K562 (cell line): ENCODE data around the gene BCAR3. TPM values are rescaled to one million over a fixed set of nuclear protein-coding genes. Genes with fewer than 3 reads are reported as not detected.

Experiments used
- ATAC-seq: fragments of 200-7000 bp; cut with Tn5 transposase; 3 replicates; pipeline ENCODE4 v1.9.1; 2020; ENCODE audit warnings: moderate library complexity
- BruUV-seq: library from RNA; stranded (reverse); fragments of 400-500 nt; replicated peaks from 2 replicates; lab custom pipeline; 2021; lab: Mats Ljungman, UMichigan
- CTCF ChIA-PET: fragments of 300-600 bp; formaldehyde crosslinking; extraction: SDS; loops from one replicate; lab custom pipeline; 2021; ENCODE audit warnings: low intra/inter-chr PET ratio; lab: Yijun Ruan, JAX
- POLR2A ChIA-PET: fragments of 300-600, 350-650 bp; sonication (Branson Sonifier 250); formaldehyde crosslinking; extraction: SDS; loops from one replicate; lab custom pipeline; 2021; ENCODE audit warnings: antibody characterized with exemption, inconsistent platforms; lab: Yijun Ruan, JAX
- DNase-seq, 4 experiments: peaks; one replicate each; pipeline versions ENCODE4 v3.0.0 to v3.0.0-alpha.2; 2011 to 2018; ENCODE audit warnings: low spot score in 3 of 4, mixed read lengths in 3 of 4; ENCODE audit errors: extremely low read depth in 1 of 4
- FAIRE-seq: peaks from 2 replicates; lab custom pipeline; 2011; peaks lifted over from hg19 to GRCh38; lab: Jason Lieb, UNC
- H2AFZ ChIP-seq: 2 replicates; pipeline ENCODE4 v1.6.0; 2011; ENCODE audit warnings: low read depth, low read length, control low read depth, inconsistent platforms
- H3K27ac ChIP-seq: fragments of 200-600 bp; 3 replicates; pipeline ENCODE4 v1.8.0; 2011; ENCODE audit warnings: low read depth, mild to moderate bottlenecking, control low read depth, inconsistent platforms, low read length, moderate library complexity, mixed read lengths; ENCODE audit errors: extremely low read depth
- H3K27me3 ChIP-seq, 2 experiments: fragments of 300-600 bp in 1 of 2; 2 replicates in 1 of 2; 3 replicates in 1 of 2; pipeline versions ENCODE4 v1.6.0 to v1.8.0; 2011; ENCODE audit warnings: inconsistent platforms in 2 of 2, low read length in 2 of 2, mild to moderate bottlenecking in 1 of 2, mixed read lengths in 1 of 2, moderate library complexity in 1 of 2; ENCODE audit not compliant: control insufficient read depth in 2 of 2, insufficient read depth in 2 of 2
- H3K36me3 ChIP-seq: fragments of 300-600 bp; 3 replicates; pipeline ENCODE4 v1.8.0; 2011; ENCODE audit warnings: mild to moderate bottlenecking, low read length, inconsistent platforms; ENCODE audit not compliant: control insufficient read depth, insufficient read depth
- H3K4me1 ChIP-seq, 2 experiments: fragments of 200-600 bp in 1 of 2; replicated peaks in 1 of 2; 2 replicates in 1 of 2; 3 replicates in 1 of 2; pipeline versions ENCODE4 v1.5.1 to v1.8.0; 2011; ENCODE audit warnings: inconsistent platforms in 2 of 2, low read length in 2 of 2, mild to moderate bottlenecking in 1 of 2, mixed read lengths in 1 of 2, moderate library complexity in 1 of 2; ENCODE audit not compliant: control insufficient read depth in 2 of 2, insufficient read depth in 2 of 2
- H3K4me2 ChIP-seq: 2 replicates; pipeline ENCODE4 v1.6.1; 2011; ENCODE audit warnings: low read length, control low read depth, inconsistent platforms, mixed read lengths; ENCODE audit not compliant: insufficient read depth
- H3K4me3 ChIP-seq: fragments of 200-600 bp; sonication (generic), shearing (Covaris generic); 2 replicates; pipeline ENCODE4 v1.5.1; 2016; ENCODE audit warnings: control low read depth, inconsistent platforms
- H3K79me2 ChIP-seq: fragments of 200-600 bp; 3 replicates; pipeline ENCODE4 v1.8.0; 2011; ENCODE audit warnings: low read length, inconsistent platforms; ENCODE audit not compliant: control insufficient read depth, insufficient read depth
- H3K9ac ChIP-seq, 2 experiments: 2 replicates each; pipeline versions ENCODE4 v1.6.0 to v1.6.1; 2011; ENCODE audit warnings: low read depth in 2 of 2, low read length in 2 of 2, control low read depth in 1 of 2, inconsistent platforms in 1 of 2, mild to moderate bottlenecking in 1 of 2, mixed read lengths in 1 of 2; ENCODE audit not compliant: insufficient read depth in 1 of 2
- H3K9me1 ChIP-seq: one replicate; pipeline ENCODE4 v1.6.0; 2011; ENCODE audit warnings: inconsistent platforms, mild to moderate bottlenecking, low read length, moderate library complexity; ENCODE audit not compliant: control insufficient read depth, insufficient read depth
- H3K9me3 ChIP-seq: replicated peaks from 2 replicates; pipeline ENCODE4 v1.5.1; 2011; ENCODE audit warnings: low read depth, low read length, inconsistent platforms; ENCODE audit not compliant: control insufficient read depth, insufficient read depth
- H4K20me1 ChIP-seq: replicated peaks from 2 replicates; pipeline ENCODE4 v1.6.1; 2011; ENCODE audit warnings: low read length, inconsistent platforms, mixed read lengths; ENCODE audit not compliant: control insufficient read depth, insufficient read depth
- CBX8 ChIP-seq: fragments of 200-600 bp; sonication (generic); IDR thresholded peaks from 2 replicates; pipeline ENCODE4 v1.6.1; 2012; ENCODE audit warnings: borderline replicate concordance, mixed run types, low read depth, mild to moderate bottlenecking, moderate library complexity, mixed read lengths, low read length, control low read depth, inconsistent platforms; ENCODE audit not compliant: poor library complexity, severe bottlenecking; ENCODE audit errors: extremely low read depth
- DACH1 ChIP-seq: fragments of 450-650 bp; IDR thresholded peaks from 2 replicates; pipeline ENCODE4 v1.6.1; 2018; ENCODE audit not compliant: partially characterized antibody
- HES1 ChIP-seq: fragments of 450-650 bp; IDR thresholded peaks from 2 replicates; pipeline ENCODE4 v1.6.1; 2016; ENCODE audit warnings: low read depth, mild to moderate bottlenecking, moderate library complexity
- HMGN3 ChIP-seq: IDR thresholded peaks from 2 replicates; pipeline ENCODE4 v1.6.1; 2011; ENCODE audit warnings: borderline replicate concordance, low read depth, mild to moderate bottlenecking, mixed read lengths, low read length; ENCODE audit not compliant: insufficient read length; ENCODE audit errors: extremely low read depth
- MCM3 ChIP-seq: fragments of 450-650 bp; IDR thresholded peaks from 2 replicates; pipeline ENCODE4 v1.6.1; 2016
- MCM7 ChIP-seq, 2 experiments: fragments of 450-650 bp; IDR thresholded peaks; 2 replicates each; pipeline ENCODE4 v1.6.1; 2016 to 2018
- MEF2A ChIP-seq: IDR thresholded peaks from 2 replicates; pipeline ENCODE4 v1.6.1; 2011; ENCODE audit warnings: low read depth, mild to moderate bottlenecking, low read length, moderate library complexity; ENCODE audit not compliant: control insufficient read depth
- TRIM25 ChIP-seq: fragments of 450-650 bp; IDR thresholded peaks from 2 replicates; pipeline ENCODE4 v1.7.0; 2016; ENCODE audit warnings: borderline replicate concordance
- ZBED1 ChIP-seq: IDR thresholded peaks from 2 replicates; pipeline ENCODE4 v1.6.1; 2014
- ZBTB33 ChIP-seq: sonication (generic); formaldehyde crosslinking; IDR thresholded peaks from 2 replicates; pipeline ENCODE4 v1.8.1; 2023; ENCODE audit warnings: mild to moderate bottlenecking, missing genetic modification reagents
- ZFP1 ChIP-seq: fragments of 450-650 bp; formaldehyde crosslinking; IDR thresholded peaks from 2 replicates; pipeline ENCODE4 v1.4.0; 2020; ENCODE audit warnings: mild to moderate bottlenecking, mixed read lengths
- WGBS: fragments of 100-300 bp; shearing (Covaris generic); methylation state at CpG from one replicate; pipeline ENCODE4 v1.1.6; 2016; ENCODE audit warnings: low coverage, mixed read lengths; ENCODE audit not compliant: insufficient coverage; ENCODE audit errors: missing lambda C conversion rate; 5-methylcytosine and 5-hydroxymethylcytosine counted together
- in situ Hi-C: fragments of 300-500 bp; cut with MboI; formaldehyde crosslinking; loops from 4 replicates; pipeline ENCODE4 v1.15.0; 2018; ENCODE audit warnings: inconsistent platforms, mixed read lengths
- intact Hi-C: fragments of 100-400 bp; cut with micrococcal nuclease; formaldehyde crosslinking; loops from 2 replicates; pipeline ENCODE4 v1.14.2; 2022
- polyA plus RNA-seq, 8 experiments: library from polyadenylated mRNA; depleted of rRNA in 4 of 8; stranded (reverse) in 5 of 8; unstranded in 3 of 8; fragments of >200 nt; fragmentation: Nextera tagmentation in 2 of 8; fragmentation: Illumina TruSeq in 1 of 8; extraction: Ambion mirVana in 2 of 8; extraction: Trizol in 1 of 8; gene quantifications; 2 replicates each; pipeline versions ENCODE4 v1.2.1 to v1.2.3, GENCODE V29; 2011 to 2014; ENCODE audit warnings: inconsistent platforms in 1 of 8, missing spikeins in 1 of 8
- total RNA-seq, 7 experiments: library from RNA; depleted of rRNA in 6 of 7; stranded (reverse); fragments of >200 nt in 6 of 7; fragmentation: Illumina TruSeq in 2 of 7; extraction: Trizol in 2 of 7; gene quantifications; 2 replicates each; pipeline versions ENCODE4 v1.2.1 to v1.2.3, GENCODE V29; 2011 to 2021; ENCODE audit warnings: low replicate concordance in 1 of 7

The BCAR3 gene
- total and polyA plus RNA-seq, 9 of the 15 experiments (the other 6 are each of a cell fraction or from before 2014, with no cell fraction given), result 1.8 to 6.3 (median 3.8) TPM

- Histone ChIP-seq H3K9me3 (no peaks in the 10 kb centered on the region), H3K4me2 (no peak overlapping the region), H4K20me1 (no peaks in the 10 kb centered on the region), H3K4me3 (no peak overlapping the region), H3K4me1 (peaks cover 11 to 17% of the 10 kb centered on the region in 2 experiments), H3K36me3 (no peaks in the 10 kb centered on the region; the same call in 2 of the 3 replicates)
- ATAC-seq (no peak), FAIRE-seq (no peak), DNase-seq (no peak)
- POLR2A ChIA-PET, result interaction anchor here (0.6 to 1.5 kb wide), 2 partner anchors 10 to 325 kb away, joined by 3 to 5 read pairs; no protein-coding TSS in a partner anchor
- no TSS peak for BruUV-seq
- WGBS, result 81% methylated on average over 2 of the region's 2 CpGs
- CTCF ChIA-PET, result no interaction called here
- TF ChIP-seq ZBED1, result no peak
- TF ChIP-seq MEF2A, result no peak
- no peak for TF ChIP-seq MCM7 (IDR thresholded peaks at IDR 0.05)
- TF ChIP-seq CBX8, result no peak
- TF ChIP-seq DACH1, result no peak
- no peak for TF ChIP-seq HES1
- no peak for TF ChIP-seq MCM3
- TF ChIP-seq ZBTB33, result no peak
- TF ChIP-seq ZFP1 (CRISPR knock-in tag), result no peak
- no peak for TF ChIP-seq HMGN3
- TF ChIP-seq TRIM25, result no peak
- TF ChIP-seq, all 486 proteins: peak for 0
- in situ Hi-C loops (no loop called here), intact Hi-C loops (loop anchor here (10.0 kb wide), 1 partner anchor 65 kb away; no protein-coding TSS in a partner anchor)
- Histone ChIP-seq H3K9ac (no peak overlapping the region), H3K27me3 (no peaks in the 10 kb centered on the region), H3K79me2 (peaks cover 6% of the 10 kb centered on the region; the same call in 2 of the 3 replicates), H3K9me1 (no peaks in the 10 kb centered on the region), H3K27ac (no peak overlapping the region), H2AFZ (no peak overlapping the region)
Measured at GRCh38 chr1:93569489-93569888, 112.1 kb downstream of the BCAR3 start.
